HG03571 (cell line): ENCODE data around the gene EHMT1.
"Not testable (repeated sequence)": the region's sequence is repeated elsewhere in the genome, so short reads cannot be mapped to it uniquely, and the experiment has no call there.

Experiments
- ATAC-seq: cut with Tn5 transposase; IDR thresholded peaks from one replicate; pipeline ENCODE4 v1.9.1; 2021; ENCODE audit not compliant: unreplicated experiment

The EHMT1 gene

DNA sequence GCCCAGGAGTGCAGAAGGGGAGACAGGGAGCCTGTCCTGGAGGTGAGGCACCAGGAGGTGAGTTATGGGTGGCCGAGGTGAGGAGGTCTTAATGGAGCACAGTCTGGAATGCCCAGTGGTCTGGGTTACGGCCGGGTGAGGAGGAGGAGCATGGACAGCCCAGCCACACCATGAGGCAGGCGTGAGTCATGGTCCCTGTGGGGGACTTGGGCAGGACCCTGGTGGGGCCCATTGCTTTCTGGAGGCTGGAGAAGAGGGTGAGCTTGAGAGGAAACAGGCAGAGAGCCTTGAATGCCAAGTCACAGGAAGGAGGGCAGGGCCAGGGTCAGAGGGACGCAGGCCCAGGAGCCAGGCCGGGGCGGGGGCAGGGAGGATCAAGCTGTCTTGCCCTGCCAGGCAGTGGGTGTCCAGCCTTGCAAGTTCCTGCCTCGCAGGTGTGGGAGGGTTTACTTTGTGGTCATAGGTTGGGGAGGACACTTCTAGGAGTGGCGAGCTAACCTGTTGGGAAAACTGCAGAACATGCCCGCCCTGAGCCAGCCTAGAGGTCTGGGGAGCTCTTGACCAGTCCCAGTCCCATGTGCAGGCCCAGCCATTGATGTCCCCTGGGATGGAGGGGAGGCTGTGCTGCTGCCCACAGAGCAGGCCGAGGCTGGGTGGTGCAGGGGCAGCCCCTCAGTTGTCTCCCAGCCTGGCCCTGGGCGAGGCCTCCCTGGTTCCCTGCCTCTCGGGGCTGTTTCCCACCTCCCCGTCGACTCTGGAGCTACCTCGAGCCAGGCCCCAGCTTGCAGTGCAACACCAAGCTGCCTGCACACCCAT, 261.6 kb downstream of the EHMT1 start:
- ATAC-seq: no peak

DNA sequence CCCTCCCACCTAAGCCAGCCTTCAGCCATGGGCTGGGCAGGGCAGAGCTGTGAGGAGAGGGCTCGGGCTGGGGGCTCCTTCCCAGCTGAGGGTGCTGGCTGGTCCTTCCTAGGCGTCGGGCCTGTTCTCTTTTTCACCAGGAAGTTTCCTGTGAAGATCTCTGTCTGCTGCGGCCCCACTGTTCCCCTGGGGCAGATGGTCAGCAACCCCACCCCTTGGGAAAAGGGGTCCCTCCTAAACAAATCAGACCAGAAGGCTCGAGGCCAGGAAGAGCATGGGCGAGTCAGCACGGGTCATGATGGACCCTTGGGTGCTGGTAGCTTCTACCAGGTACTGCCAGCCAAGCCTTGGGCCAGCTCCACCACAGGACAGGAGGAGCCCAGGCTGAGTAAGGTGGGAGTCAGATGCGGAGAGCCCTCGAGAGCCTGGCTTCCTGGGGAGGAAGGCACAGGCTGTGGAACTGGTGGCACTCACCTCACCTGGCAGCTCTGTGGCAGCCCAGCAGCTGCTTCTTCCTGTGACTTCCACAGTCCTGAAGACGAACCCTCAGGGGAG, 262.2 kb downstream of the EHMT1 start:
- no peak for ATAC-seq

DNA sequence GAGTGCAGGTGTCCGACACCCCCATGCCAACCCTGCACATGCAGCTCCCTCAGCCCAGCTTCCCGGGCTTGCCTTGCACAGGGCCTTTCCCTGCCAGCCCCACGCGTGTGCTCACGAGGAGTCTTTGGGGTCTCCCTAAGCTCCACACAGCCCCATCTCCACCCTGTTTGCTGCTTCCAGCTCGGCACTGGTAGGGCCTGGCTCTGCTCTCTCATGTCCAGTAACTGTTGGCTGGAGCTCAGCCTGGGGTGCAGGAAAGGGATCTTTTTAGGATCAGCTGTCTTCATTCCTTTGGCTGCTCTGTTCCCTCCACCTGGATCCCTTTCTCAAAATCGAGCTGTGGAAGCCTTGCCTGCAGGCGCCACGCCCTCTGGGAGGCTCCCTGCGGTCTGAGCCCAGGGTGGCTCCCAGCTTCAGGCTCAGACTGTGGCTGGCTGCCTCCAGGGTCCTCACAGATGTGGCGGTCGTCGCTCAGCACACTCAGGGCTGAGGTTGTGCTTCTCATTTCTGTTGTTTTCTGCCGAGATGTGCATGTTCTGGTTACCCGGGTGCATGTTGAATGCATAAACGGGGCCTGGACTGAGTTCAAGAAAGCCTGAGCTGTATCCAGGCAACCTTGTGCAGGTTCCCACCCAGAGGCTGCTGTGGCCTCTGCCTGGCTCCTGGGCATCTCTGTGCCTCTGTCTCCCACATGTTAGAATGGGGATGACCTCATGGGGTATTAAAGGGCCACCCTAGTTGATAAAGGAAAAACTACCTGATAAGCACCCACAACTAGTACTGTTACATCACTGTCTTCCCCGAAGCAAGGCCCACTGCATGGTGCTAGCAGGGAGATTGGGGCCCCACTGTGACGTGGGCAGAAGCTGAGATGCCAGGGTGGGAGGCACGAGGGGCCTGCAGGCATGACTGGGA, 263.0 kb downstream of the EHMT1 start:
- ATAC-seq: no peak

DNA sequence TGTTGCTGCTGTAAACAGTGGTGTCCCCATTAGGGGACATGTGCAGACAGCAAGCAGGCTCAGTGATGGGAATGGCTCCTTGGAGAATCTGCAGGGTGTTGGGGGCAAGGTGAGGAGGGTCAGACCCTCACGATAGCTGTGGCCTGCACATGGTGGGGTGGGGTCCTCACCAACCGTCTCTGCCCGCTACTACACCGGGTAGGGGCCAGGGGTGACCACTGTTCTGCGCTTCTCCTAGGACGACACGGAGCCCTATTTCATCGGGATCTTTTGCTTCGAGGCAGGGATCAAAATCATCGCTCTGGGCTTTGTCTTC, 263.7 kb downstream of the EHMT1 start:
- ATAC-seq: no peak

DNA sequence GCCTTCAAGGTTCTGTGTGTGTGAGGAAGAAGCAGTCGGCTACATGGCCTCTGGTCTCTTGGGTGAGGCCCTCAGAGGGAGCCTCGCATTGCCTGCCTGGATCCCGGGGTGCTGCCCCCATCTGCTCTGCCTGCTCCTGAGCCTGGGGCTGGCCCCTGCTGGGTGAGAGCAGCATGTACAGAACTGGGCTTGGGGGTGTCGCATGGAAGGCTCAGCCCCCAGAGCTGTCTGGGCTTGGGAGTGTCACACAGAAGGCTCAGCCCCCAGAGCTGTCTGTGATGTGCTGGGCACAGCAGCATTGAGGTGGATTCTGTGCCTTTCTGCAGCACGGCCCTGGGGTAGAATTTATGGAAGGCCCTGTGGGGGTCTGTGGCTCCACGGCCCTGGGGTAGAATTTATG, 265.2 kb downstream of the EHMT1 start:
- not testable (repeated sequence) for ATAC-seq

DNA sequence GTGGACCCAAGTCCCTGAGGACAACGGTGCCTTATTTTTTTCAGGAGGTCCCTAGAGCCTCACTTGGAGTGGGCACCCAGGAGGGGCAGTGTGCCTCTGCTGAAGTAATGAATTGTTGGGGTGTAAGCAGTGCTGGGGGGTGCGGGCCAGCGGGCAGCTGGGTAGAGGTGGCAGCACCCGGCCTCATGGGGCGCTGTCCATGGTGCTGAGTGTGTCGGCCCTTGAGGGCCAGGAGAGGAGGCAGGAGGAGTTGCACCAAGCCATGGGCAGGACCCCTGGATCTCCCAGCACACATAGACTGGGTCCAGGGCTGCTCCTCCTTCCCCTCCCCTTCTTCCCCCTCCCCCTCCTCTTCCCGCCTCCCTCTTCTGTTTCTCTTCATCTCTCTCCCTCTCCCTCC, 265.7 kb downstream of the EHMT1 start:
- ATAC-seq: not testable (repeated sequence)

DNA sequence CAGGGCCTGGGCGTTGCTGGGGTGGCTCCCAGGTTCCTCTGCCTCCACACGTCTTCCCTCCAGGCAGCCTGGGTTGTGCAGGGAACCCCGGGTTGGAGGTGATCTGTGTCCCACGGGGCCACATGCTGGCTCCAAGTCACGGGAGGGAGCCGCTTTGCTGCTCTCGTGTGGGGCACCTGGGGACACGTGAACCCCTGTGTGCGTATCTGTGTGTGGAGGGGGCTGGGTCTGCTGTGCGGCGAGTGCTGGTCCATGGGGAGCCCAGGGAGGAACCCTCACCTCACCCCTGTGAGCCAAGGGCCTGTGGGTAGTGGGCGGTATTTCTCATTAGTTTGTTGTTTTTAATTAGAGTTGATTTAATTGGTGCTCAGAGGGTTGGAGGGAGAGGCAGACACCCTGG, 266.3 kb downstream of the EHMT1 start:
- ATAC-seq: not testable (repeated sequence)
